Keratinocyte (primary cell): ENCODE results near the gene BCO2. TPM values are rescaled to one million over a fixed set of nuclear protein-coding genes. Genes with fewer than 3 reads are reported as not detected.
"Not testable (repeated sequence)": the region's sequence is repeated elsewhere in the genome, so short reads cannot be mapped to it uniquely, and the experiment has no call there.

ENCODE experiments used
- DNase-seq: peaks from one replicate; pipeline ENCODE4 v3.0.0-alpha.2; 2011; ENCODE audit warnings: low read depth, missing footprints, low spot score
- FAIRE-seq: peaks from 2 replicates; lab custom pipeline; 2011; peaks lifted over from hg19 to GRCh38; lab: Jason Lieb, UNC
- H2AFZ ChIP-seq: 2 replicates; pipeline ENCODE4 v1.6.0; 2012; ENCODE audit warnings: low read length, control low read depth, inconsistent platforms; ENCODE audit not compliant: control insufficient read depth
- H3K27ac ChIP-seq: 2 replicates; pipeline ENCODE4 v1.5.1; 2011; ENCODE audit warnings: low read length; ENCODE audit not compliant: control insufficient read depth, insufficient read depth
- H3K27me3 ChIP-seq: 3 replicates; pipeline ENCODE4 v1.6.0; 2011; ENCODE audit warnings: low read length; ENCODE audit not compliant: control insufficient read depth, insufficient read depth; ENCODE audit errors: extremely low read depth
- H3K36me3 ChIP-seq, 2 experiments: 2 replicates in 1 of 2; 3 replicates in 1 of 2; pipeline ENCODE4 v1.5.1; 2011; ENCODE audit warnings: low read length in 2 of 2, mild to moderate bottlenecking in 1 of 2; ENCODE audit not compliant: control insufficient read depth in 2 of 2, insufficient read depth in 2 of 2; ENCODE audit errors: extremely low read depth in 1 of 2
- H3K4me1 ChIP-seq: 3 replicates; pipeline ENCODE4 v1.5.1; 2011; ENCODE audit warnings: low read length; ENCODE audit not compliant: control insufficient read depth, insufficient read depth; ENCODE audit errors: extremely low read depth
- H3K4me2 ChIP-seq: 3 replicates; pipeline ENCODE4 v1.6.0; 2011; ENCODE audit warnings: low read depth, low read length; ENCODE audit not compliant: control insufficient read depth, insufficient read depth; ENCODE audit errors: extremely low read depth
- H3K4me3 ChIP-seq, 3 experiments: fragments of 200-600 bp in 1 of 3; sonication (generic) in 1 of 3; 2 replicates in 2 of 3; 3 replicates in 1 of 3; pipeline ENCODE4 v1.5.1; 2011 to 2016; ENCODE audit warnings: low read length in 3 of 3, mild to moderate bottlenecking in 3 of 3, control low read depth in 2 of 3, inconsistent platforms in 1 of 3, low read depth in 1 of 3, mixed read lengths in 1 of 3, mixed run types in 1 of 3, moderate library complexity in 1 of 3; ENCODE audit not compliant: control insufficient read depth in 2 of 3, insufficient read depth in 2 of 3; ENCODE audit errors: extremely low read depth in 1 of 3
- H3K79me2 ChIP-seq: 2 replicates; pipeline ENCODE4 v1.6.0; 2012; ENCODE audit warnings: low read length; ENCODE audit not compliant: control insufficient read depth, insufficient read depth
- H3K9ac ChIP-seq: 3 replicates; pipeline ENCODE4 v1.6.0; 2011; ENCODE audit warnings: low read length; ENCODE audit not compliant: control insufficient read depth, insufficient read depth; ENCODE audit errors: extremely low read depth
- H3K9me1 ChIP-seq: 3 replicates; pipeline ENCODE4 v1.6.0; 2011; ENCODE audit warnings: low read length; ENCODE audit not compliant: control insufficient read depth, insufficient read depth; ENCODE audit errors: extremely low read depth
- H3K9me3 ChIP-seq: 2 replicates; pipeline ENCODE4 v1.5.1; 2012; ENCODE audit warnings: low read depth, low read length; ENCODE audit not compliant: control insufficient read depth
- H4K20me1 ChIP-seq: 3 replicates; pipeline ENCODE4 v1.6.0; 2011; ENCODE audit warnings: low read length; ENCODE audit not compliant: control insufficient read depth, insufficient read depth; ENCODE audit errors: extremely low read depth
- CTCF ChIP-seq, 3 experiments: IDR thresholded peaks in 1 of 3; conservative IDR thresholded peaks in 1 of 3; optimal IDR thresholded peaks in 1 of 3; 2 replicates in 2 of 3; 3 replicates in 1 of 3; pipeline versions ENCODE3 to v1.5.1; 2011; ENCODE audit warnings: low read length in 3 of 3, mild to moderate bottlenecking in 3 of 3, moderate library complexity in 2 of 3, control low read depth in 1 of 3, inconsistent platforms in 1 of 3; ENCODE audit not compliant: insufficient read depth in 2 of 3; ENCODE audit errors: extremely low read depth in 1 of 3
- EZH2 ChIP-seq: IDR thresholded peaks from one replicate; pipeline ENCODE4 v1.6.1; 2012; ENCODE audit warnings: inconsistent platforms, mild to moderate bottlenecking, low read length, moderate library complexity
- dilution Hi-C: fragments of 300-500 bp; cut with MboI; formaldehyde crosslinking; loops from one replicate; pipeline ENCODE4 v1.7.0; 2020; ENCODE audit warnings: low sequenced_read_pairs; ENCODE audit not compliant: extremely low pct_ligation_motif_present
- polyA plus RNA-seq, 5 experiments: library from polyadenylated mRNA; depleted of rRNA in 3 of 5; stranded (reverse) in 3 of 5; stranded (forward) in 1 of 5; unstranded in 1 of 5; fragments of >200 nt; gene quantifications; 1 replicate in 1 of 5; 2 replicates in 3 of 5; 3 replicates in 1 of 5; pipeline versions ENCODE4 v1.2.1 to v1.2.3, GENCODE V29; 2011 to 2012; ENCODE audit warnings: missing spikeins in 2 of 5, low read depth in 1 of 5, low replicate concordance in 1 of 5

The BCO2 gene
- polyA plus RNA-seq, 1 donor (not counting 4 experiments of a cell fraction or from before 2014, with no cell fraction given) = 0.37 TPM

- no peak overlapping the region for H3K4me2 ChIP-seq
- no peak for DNase-seq
- no peaks in the 10 kb centered on the region for H4K20me1 ChIP-seq
- no peak for TF ChIP-seq CTCF (optimal IDR thresholded peaks at IDR 0.05 in 1 of 3, IDR thresholded peaks at IDR 0.05 in 1 of 3, conservative IDR thresholded peaks at IDR 0.05 in 1 of 3; ENCODE audit: extremely low read depth in 1 of 3, insufficient read depth in 2 of 3, low read length in 3 of 3)
- no peak for TF ChIP-seq EZH2
- no peaks in the 10 kb centered on the region for H3K79me2 ChIP-seq
- no peaks in the 10 kb centered on the region for H3K9me1 ChIP-seq
- FAIRE-seq = no peak
- no peak overlapping the region for H3K4me3 ChIP-seq
- no peaks in the 10 kb centered on the region for H3K36me3 ChIP-seq
- no peaks in the 10 kb centered on the region for H3K9me3 ChIP-seq
- no peak overlapping the region for H3K9ac ChIP-seq
- H3K27ac ChIP-seq = no peak overlapping the region
- dilution Hi-C loops = no loop called here
- no peaks in the 10 kb centered on the region for H3K4me1 ChIP-seq
- H2AFZ ChIP-seq = no peak overlapping the region
- H3K27me3 ChIP-seq = no peaks in the 10 kb centered on the region
These were observed 10.6 kb downstream of the BCO2 start for GRCh38 chr11:112185883-112186282.

GRCh38 chr11:112186304-112186703 is 11.0 kb downstream of the BCO2 start:
- Histone ChIP-seq H3K9ac (no peak overlapping the region), H3K36me3 (no peaks in the 10 kb centered on the region), H3K4me1 (no peaks in the 10 kb centered on the region), H3K9me1 (no peaks in the 10 kb centered on the region), H3K9me3 (no peaks in the 10 kb centered on the region), H4K20me1 (no peaks in the 10 kb centered on the region), H2AFZ (no peak overlapping the region), H3K4me2 (no peak overlapping the region), H3K4me3 (no peak overlapping the region), H3K27ac (no peak overlapping the region), H3K79me2 (no peaks in the 10 kb centered on the region), H3K27me3 (no peaks in the 10 kb centered on the region)
- TF ChIP-seq EZH2 (no peak), CTCF (optimal IDR thresholded peaks at IDR 0.05 in 1 of 3, IDR thresholded peaks at IDR 0.05 in 1 of 3, conservative IDR thresholded peaks at IDR 0.05 in 1 of 3; ENCODE audit: extremely low read depth in 1 of 3, insufficient read depth in 2 of 3, low read length in 3 of 3) (no peak)
- no peak for DNase-seq
- dilution Hi-C loops = no loop called here
- FAIRE-seq = no peak

- H3K36me3 ChIP-seq, H3K27me3 ChIP-seq, H3K9ac ChIP-seq, dilution Hi-C loops, H3K79me2 ChIP-seq, H3K4me2 ChIP-seq, H3K9me3 ChIP-seq, FAIRE-seq, DNase-seq, H3K9me1 ChIP-seq, H3K4me3 ChIP-seq, H2AFZ ChIP-seq, H4K20me1 ChIP-seq, H3K27ac ChIP-seq: not testable (repeated sequence)
- H3K4me1 ChIP-seq = peaks cover 16% of the 10 kb centered on the region
These were observed 19.8 kb downstream of the BCO2 start for GRCh38 chr11:112195113-112195512.
